Activated CD4-positive, alpha-beta T cell treated with anti-CD3 and anti-CD28 coated beads for 48 hours (primary cell): ENCODE measurements around the gene OR10J4.
"Not testable (repeated sequence)": the region's sequence is repeated elsewhere in the genome, so short reads cannot be mapped to it uniquely, and the experiment has no call there.

Experiments
- DNase-seq: peaks from one replicate; pipeline ENCODE4 v3.0.0-alpha.2; 2020

The OR10J4 gene

DNA sequence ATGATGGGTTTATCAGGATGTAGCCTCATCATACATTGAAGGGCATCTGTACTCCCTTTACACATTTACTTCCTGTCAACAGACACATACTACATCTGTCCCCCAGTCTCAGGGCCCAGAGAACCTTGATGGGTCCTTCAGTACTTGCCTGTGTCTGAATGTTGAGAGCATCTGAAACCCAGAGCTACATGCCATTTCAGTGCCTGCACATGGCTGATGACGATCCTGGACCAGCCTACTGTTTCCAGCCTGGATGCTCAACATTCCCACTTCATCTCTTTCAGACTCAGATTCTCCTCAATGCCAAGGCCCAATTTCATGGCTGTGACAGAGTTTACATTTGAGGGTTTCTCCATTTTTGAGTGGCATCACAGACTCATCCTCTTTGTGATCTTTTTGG lies at the start of gene OR10J4:
Gene OR10J4, plus strand, starts transcription at position 301 of the 400 bp plus-strand sequence.
- DNase-seq = no peak

DNA sequence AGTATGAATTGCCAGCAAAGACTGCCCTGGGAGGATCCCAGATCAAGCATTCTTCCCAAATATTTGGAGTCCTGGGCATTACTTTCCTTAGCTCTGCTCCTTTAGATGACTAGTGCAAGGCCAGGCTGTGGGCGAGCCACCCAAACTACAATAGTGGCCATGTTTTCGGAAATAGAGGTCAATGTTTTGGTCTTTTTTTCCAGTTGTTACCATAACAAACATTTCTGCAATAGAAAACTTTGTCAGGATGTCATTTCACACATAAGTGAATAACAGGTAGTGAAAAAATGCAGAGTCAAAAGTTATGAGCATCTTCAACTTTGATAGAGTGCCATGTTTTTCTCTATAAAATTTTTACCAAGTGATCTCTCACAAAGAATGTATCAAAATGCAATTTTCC lies 25.2 kb upstream of the OR10J4 start:
- no peak for DNase-seq

DNA sequence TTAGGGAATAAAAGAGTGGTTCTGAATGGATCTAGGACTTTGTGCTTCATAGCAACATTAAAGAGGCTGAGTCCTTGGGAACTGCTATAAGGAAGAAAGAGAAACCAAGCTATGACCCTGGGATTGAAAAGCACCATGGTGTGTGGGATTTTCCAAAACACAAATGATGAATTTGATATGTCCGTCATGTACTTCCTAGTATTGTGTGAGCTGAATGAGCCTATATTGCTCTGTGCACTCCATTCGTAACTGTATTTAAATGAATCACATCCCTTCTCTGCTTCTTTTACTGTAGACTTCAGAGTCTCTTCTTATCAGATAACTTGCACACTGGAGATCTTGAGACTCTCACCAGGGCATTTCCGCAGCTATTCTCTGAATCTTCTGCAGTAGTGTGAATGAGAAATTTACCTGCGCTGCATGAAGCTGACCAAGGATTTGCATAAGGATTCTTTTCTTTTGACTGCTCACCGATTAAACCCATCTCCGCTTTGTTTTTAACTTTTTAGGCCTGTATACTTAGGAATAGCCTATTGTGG lies 23.1 kb upstream of the OR10J4 start:
- no peak for DNase-seq

DNA sequence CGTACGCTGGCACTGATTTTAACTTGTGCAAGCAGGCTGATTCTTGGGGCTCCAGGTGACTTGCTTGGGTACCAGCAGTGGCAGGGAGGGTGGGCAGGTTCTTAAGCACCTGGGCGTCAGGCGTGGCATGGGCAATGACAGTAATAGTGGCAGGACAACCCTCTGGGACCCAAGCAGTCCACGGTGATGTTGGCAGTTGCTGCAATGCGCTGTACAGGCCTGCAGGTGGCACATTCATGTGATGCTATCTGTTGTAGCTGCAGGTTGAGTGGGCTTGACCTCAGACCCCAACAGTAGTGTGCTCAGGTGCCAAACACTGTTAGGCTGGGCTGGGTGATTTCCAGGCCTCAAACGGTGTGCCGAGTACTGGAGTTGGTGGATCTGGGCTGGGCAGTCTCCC lies 10.2 kb upstream of the OR10J4 start:
- DNase-seq = no peak

DNA sequence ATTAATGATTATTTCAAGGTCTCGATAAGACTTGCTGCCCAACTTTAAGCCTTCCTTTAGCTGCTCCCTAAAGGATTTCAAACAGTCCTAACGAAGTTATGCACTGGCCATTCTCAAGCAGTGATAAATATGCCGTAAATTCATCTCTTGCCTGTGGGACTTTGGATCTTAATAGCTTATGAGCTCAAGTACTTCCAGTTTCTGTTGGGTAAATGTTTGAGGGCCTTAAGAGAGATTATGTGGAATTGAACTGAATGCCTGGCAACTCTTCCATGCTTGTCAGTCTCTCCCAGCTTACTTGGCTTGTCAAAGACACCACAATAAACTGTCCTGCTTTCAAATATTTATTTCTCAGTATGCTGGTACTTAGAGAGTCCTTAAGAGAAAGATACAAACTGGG lies 3.5 kb upstream of the OR10J4 start:
- DNase-seq = no peak

DNA sequence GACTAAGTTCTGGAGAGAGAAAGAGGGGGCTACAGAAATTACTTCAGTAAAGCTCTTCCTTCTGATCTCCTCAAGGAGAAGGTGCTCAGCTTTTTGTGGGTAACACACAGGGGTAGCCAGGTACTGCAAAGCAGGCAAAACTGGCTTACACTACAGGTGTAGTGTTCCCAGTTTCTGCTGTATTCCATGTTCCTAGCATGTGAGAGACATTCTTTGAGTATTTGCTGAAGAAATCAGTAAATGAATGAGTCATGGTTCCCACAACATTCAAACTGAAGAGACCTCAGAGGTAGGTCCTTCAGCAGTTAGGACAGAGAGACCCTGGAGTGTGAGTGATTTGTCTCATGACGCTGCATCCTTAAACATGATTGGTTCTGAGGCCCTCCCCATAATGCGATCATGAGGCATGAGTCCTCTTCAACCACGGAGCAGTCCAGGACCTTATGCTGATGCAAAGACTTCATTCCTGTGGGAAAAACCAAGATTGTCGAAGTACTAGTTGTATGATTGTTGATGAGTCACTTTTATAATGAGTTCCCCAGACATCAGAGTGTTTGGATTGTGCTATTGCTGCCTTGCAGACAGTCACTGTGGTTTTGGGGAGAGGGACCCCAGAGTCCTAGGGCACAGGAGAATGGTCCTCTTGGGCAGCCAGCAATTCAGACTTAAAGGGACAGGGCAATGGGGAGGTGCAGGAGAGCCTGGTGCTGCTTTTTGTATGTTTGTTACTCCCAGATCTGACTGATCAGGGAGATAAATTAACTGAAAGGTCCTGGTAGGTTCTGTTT lies 2.7 kb upstream of the OR10J4 start:
- DNase-seq = no peak

DNA sequence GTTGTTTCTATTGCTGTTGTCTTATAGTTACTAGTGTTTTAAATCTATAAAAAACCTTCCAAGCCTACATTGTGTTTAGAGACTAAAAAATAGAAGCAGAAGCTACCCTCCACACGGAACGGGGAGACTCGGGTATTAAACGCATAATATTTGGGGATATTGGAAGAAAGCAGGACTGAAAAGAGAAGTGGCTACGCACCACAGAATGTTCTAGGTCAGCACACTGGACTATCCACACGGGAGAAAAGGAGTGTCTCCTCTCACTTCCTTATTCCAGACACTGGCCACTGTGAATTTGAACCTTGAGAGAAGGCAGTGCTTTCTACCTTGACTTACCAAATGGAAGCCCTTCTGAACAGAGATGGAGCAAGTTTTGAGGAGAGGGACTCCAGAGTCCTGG lies 1.0 kb upstream of the OR10J4 start:
- DNase-seq = no peak

DNA sequence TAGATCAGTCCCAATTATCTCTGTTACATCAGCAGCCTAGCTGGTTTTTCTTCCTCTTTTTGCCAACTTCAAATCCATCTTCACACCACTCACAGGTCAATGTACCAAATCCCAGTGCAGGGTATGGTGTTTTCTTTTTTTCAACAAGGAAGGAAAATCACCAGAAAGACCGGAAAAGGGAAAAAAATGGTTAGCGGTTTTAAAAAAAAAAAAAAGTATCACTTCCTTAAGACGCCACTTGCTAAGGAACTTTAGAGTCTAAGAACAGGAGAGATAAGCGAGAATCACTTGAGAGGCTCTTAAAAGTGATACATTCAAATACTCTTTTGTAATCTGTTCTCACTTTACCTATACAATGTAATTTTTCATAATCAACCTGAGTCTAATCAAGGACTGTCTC lies 4.5 kb downstream of the OR10J4 start:
- no peak for DNase-seq

DNA sequence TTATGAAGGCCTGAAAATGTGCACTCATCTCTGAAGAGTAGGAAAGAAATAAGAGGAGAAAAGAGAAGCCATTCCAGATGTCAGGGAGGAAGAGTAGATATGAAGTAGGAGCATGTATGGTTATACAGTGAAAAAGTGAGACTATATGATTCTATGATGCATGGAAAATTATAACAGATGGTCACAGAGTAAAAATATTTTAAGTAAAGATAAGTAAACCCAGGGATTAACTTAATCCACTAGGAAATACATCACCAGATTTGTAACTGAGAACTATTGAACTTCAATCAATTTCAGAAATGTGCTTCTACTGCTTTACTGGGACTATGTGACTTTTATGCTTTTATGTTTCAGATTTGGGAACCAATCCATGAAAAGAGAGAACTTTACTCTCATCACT lies 7.4 kb downstream of the OR10J4 start, which contains the start of gene OR10J1:
Gene OR10J1, plus strand, starts transcription at position 301 of the 400 bp plus-strand sequence. Its CDS starts 70 bp downstream, at position 371.
- DNase-seq = no peak

DNA sequence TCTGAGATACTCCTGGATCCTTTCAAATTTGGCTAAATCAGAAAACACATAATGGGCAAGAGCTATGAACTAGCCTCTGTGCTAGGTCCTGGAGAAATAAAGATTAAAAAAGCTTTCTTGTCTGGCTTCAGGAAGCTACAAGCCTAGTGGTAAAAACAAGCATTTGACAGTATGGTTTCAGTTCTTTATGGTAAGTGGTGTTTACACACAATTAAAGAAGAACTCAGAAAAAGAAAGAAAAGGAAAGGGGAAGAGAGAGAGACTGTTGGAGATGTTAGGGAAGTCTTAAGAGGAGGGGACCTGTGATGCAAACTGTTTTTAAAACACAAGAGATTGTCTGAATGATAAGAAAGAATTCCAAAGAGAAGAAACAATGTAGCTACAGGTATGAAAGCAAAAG lies 9.4 kb downstream of the OR10J4 start:
- no peak for DNase-seq

DNA sequence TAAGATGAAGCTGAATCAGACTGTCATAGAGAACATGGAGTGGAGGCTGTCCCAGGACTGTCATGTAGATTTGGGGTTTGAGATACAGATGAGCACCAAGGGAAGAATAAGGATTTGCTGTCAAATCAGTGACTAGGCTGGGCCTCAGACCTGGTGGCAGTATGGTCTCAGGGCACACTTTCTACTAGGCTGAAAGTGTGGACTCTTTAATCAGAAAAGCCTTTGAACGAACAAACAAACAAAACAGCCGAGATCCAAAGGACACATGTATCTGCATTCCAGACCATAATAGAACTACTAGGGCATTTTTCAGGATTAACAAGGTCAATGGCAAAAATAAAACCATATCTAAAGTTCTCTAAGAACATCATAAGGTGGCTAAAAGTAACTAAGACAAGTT lies 10.4 kb downstream of the OR10J4 start:
- no peak for DNase-seq

DNA sequence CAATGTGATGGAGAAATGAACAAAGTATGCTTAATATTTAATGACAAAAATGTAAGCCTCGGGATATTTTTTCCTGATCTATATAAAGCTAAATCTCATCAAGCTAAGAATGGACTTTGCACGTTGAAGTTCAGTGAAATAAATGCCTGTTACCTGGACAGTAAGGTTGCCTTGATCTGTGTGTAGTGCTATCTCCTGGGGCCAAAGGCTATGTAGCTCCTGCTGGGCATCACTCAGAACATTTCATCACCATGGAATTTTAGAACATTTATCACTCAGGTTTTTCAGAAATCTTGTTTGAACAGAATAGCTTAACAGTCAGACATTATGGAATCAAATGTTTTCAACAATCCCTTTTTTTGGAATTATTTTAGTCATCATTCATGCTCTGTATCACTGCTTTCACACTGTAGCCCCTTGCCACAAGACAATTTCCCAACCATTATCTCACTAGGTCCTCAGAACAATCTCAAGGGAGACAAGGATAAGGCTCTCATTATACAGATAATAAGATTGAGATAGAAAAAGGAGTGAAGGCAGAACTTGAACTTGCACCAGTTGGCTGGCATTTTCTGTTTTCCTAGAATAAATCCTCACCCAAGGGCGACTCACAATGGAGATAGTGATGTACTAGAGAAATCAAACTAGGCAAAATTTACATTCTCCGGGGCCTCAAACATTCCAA lies 11.2 kb downstream of the OR10J4 start:
- no peak for DNase-seq

DNA sequence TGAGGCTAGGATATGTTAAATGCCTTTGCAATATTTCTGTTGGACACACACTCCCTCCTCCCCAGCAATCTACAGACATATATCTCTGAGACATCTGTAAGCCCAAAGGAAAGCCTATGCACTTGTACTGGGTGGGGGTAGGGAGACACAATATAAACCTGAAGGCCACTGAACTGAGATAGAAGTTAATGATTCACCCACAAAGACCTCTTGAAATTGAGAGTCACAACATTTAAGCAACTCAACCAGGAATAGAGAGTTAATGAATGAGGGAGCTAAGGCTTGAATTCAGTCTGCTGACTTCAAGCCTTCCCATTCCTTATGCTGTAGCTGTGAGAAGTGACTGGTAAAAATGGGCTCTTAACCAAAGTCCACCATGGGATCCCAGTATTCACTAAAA lies 12.5 kb downstream of the OR10J4 start:
- DNase-seq = no peak

DNA sequence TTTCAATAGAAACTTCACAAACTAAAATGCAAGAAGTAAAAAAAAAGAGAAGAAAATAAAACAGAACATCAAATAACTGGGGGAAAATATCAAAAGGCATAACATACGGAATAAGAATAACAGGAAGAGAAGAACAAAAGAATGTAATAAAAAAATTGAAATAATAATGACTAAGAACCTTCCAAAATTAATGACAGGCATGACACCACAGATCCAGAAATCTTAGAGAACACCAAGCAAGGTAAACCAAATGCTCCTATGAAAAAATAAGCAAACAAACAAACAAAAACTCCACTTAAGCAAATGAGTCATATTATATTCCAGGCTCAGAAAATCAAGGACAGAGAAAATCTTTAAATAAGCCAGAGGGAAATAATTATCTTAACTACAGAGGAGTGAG lies 16.2 kb downstream of the OR10J4 start:
- no peak for DNase-seq

DNA sequence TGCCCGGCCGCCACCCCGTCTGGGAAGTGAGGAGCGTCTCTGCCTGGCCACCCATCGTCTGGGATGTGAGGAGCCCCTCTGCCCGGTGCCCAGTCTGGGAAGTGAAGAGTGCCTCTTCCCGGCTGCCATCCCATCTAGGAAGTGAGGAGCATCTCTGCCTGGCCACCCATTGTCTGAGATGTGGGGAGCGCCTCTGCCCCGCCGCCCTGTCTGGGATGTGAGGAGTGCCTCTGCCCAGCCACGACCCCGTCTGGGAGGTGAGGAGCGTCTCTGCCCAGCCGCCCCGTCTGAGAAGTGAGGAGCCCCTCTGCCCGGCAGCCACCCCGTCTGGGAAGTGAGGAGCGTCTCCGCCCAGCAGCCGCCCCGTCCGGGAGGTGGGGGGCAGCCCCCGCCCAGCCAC lies 17.6 kb downstream of the OR10J4 start:
- not testable (repeated sequence) for DNase-seq

DNA sequence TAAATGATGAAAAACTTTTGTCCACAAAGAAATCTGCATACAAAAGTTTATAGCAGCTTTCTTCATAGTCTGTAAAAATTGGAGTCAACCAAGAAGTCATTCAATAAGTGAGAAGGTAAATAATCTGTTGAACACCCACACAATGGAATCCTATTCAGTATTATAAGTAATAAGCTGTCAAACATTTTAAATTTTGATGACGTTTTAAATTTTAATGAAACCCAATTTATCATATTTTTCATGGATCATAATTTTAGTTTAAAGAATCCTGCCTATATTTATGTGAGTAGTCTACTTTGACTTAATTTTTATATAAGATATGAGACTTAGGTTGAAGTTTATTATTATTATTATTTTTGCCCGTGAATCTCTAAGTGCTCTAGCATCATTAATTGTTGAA lies 27.5 kb downstream of the OR10J4 start:
- no peak for DNase-seq

DNA sequence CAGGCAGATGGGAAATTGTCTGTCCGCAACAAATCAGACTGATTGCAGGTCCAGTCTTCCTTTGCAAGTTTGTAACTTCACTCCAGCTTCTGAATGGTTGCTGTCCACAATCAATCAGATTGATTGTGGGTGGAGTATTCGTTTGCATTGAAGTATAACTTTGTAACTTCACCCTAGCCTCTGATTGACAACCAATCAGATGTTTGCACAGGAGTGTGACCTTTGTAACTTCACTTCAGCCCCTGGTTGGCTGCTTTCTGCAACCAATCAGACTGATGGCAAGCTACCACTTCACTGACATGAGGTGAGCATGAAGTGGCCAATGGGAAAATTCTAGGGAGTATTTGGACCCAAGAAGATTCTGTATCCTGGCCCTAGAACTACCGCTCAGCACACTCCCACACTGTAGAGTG lies 33.2 kb downstream of the OR10J4 start:
- no peak for DNase-seq

DNA sequence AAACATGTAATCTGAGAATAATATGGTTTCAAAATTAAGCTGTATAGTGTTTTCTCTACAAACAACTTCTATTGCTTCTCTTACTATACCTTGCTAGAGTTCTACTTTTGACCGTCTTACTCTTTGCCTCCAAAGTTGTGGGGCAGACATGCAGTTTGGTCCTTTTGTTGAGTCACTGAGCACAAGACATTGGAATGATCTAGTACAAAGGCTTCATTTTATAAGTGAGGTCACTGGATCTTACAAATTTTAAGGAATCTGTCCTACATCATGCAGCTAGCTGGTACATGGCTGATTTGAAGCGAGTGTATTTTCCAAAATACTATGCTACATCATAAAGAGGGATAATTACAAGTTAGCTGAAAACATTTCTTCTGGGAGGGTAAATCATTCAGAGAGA lies 36.3 kb downstream of the OR10J4 start:
- DNase-seq = no peak

DNA sequence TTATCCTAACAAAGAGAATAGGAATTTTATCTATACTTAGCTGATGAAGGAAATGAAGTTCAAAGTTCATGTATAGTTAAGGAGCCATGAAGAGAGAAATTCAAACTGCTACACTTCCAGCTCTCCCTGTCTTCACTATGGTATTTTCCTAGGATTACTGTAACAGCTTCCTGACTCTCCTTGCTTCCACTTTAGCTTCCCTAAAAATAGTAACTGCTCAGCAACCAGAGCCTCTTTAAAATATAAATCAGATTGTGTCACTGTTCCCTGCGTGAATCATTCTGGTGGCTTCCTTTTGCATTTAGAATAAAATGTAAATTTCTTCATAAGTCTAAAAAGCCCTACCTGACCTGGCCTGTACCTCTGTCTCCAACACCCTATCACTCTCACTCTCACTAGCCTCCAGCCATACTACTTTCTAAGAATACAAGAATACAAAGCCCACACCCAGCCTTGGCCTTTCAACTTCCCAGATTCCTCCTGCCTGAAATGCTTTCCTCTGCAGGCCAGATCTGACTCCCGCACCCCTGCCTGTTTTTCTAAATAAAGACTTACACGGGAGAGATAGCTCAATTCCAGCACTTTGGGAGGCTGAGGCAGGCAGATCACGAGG lies 38.0 kb downstream of the OR10J4 start:
- DNase-seq = no peak

DNA sequence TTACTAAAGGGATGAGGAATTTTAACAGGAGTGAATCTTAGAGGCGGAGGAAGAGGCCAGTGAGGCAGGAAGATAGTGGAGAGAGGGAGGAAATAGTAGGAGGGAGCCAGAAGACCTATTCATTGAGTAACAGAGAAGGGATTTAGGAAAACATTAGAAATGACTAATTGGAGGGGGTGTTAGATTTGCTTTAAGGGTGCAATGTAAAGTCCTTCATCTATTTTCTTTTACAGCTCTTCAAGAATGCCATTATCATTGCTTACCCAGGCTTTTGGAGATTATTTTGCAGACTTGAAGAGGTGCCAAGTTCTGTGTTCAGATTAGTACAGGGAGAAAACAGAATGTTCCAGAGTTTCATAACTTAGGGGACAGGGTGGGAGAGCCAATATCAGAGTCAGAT lies 41.3 kb downstream of the OR10J4 start:
- DNase-seq = no peak

DNA sequence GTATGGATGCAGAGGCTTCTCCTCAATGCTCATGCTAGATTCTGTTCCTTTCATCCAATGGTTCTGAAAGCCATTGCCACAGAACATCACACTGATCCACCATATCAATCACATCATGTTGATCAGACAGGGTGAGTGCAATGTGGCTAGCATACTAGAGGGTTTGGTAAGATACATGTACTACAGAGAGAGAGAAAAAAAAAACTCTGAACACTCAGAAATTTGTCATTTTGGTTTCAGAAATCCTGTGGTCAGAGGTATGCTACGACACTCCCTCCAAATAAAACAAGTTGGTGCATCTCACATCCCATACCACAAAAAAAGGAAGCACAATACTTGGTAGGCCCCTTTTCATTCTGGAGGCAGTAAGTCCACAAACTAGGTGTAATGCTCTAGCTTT lies 42.9 kb downstream of the OR10J4 start:
- DNase-seq = no peak
